T1000 (cell line): Measurements from ENCODE around the gene LRRC4C.

Experiments used
- DNase-seq: peaks from one replicate; lab custom pipeline; 2025; ENCODE audit warnings: mixed read lengths; lab: John Stamatoyannopoulos, UW

The LRRC4C gene

DNA sequence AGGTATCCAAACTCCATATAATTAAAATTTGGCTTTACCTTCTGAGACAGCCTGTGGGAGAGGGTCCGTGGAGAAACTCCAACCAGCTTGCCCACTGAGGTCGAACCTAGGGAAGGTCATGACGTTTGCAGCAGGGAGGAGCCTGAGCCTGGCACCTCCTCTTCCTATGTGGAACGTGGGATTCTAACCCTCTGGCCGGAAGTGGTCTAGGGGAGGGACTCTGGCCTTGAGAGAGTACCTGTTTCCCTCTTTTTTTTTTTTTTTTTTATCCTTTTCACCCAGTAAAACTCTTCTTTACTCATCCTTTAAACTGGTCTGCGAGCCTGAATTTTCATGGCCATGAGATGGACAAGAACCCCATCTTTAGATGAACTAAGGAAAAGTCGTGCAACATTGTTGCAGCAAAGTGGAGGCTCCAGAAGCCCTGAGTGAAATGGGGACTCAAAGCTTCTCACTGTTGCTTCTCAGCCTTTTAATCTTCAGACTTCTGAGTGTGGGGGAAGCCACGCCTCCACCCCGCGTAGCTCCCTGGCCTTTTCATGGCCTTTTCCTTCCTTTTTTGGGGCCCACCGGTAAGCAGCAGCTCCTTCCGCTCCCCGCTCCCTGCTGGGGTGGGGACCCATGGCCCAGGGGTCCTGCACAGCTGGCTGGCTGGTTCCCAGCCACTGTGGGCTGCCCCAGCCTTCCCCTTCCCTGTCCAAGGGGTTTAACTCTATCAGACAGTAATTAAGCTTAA lies 1359.9 kb downstream of the LRRC4C start:
- no peak for DNase-seq

DNA sequence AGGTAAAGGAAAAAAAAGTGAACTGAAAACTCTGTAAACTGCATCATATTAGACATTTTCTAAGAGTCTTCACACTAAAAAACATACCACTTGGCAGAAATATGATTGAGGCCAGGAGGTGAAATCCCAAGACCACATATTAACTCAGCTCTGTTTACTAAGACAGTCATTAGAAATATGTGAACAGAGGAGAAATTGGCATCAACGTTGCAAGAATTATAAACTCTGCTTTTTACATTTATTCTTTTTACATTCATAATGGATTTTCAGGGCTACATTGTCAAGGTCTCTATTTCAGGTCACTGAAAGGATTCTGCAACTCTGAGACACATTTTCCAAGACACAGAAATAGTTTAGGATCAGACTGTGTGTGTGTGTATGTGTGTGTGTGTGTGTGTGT lies 1364.0 kb downstream of the LRRC4C start:
- no peak for DNase-seq

DNA sequence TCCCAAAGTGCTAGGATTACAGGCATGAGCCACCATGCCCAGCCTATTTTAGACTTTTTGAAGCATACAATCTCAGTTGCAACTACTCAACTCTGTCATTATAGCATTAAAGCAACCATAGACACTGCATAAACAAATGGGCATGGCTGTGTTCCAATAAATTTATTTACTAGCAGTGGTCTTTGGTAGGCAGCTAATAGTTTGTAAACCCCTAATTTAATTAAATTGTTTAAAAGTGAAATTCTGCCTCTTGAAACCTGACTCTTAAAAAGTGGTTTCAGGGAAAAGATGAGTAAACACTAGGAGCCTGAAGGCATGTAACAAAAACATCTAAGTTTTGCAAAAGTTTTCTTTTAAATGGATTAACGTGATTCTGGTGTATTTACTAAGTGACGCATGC lies 1364.5 kb downstream of the LRRC4C start:
- DNase-seq: no peak

DNA sequence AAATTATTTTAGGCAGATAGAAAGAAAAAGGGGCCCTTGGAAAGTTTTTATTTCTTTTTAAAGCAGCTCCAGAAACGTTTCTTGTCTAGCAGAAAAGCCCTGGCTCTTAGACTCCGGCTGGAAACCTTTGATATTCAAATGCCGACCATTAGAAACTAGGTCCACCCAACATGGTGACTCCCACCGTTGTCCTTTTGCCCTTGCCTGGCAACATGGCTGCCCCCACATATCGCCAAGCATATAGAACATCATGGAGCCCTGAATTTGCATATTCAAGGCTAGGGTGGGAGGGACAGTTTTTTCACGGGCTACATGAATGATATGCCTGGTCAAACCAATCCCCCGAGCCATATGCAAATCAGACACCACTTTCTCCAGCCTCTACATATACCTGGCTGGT lies 1379.0 kb downstream of the LRRC4C start:
- DNase-seq: no peak
